ENCODE data around the gene AKAP7.

Gene AKAP7

GRCh38 chr6:131285548-131285947 lies 150.3 kb downstream of the AKAP7 start:
- Histone ChIP-seq H3K4me3 (ENCODE audit: low read depth, low read length) (no peak overlapping the region), H3K27ac (ENCODE audit: extremely low read depth, low read depth, low read length) (no peak overlapping the region), H3K9me3 (ENCODE audit: control insufficient read depth, insufficient read depth, low read depth, low read length) (no peaks in the 10 kb centered on the region), H3K4me1 (ENCODE audit: control insufficient read depth, insufficient read depth, low read length) (no peaks in the 10 kb centered on the region), H3K36me3 (ENCODE audit: control insufficient read depth in 2 of 2, insufficient read depth in 1 of 2, low read length in 2 of 2) (no peaks in the 10 kb centered on the region)
- CTCF ChIA-PET: no interaction called here
- TF ChIP-seq ZNF211 (tag by site-specific recombination; IDR thresholded peaks at IDR 0.05; ENCODE audit: low read depth) (no peak), ZNF19 (tag by site-specific recombination; IDR thresholded peaks at IDR 0.05; ENCODE audit: low read depth) (no peak), ZNF266 (tag by site-specific recombination; IDR thresholded peaks at IDR 0.05; ENCODE audit: low read depth) (no peak), ZNF830 (tag by site-specific recombination; IDR thresholded peaks at IDR 0.05; ENCODE audit: low read depth) (no peak), EGR2 (tag by site-specific recombination; IDR thresholded peaks at IDR 0.05; ENCODE audit: low read depth) (no peak), ZNF350 (tag by site-specific recombination; IDR thresholded peaks at IDR 0.05) (no peak), KLF7 (tag by site-specific recombination; IDR thresholded peaks at IDR 0.05; ENCODE audit: borderline replicate concordance) (no peak), ZNF394 (tag by site-specific recombination; IDR thresholded peaks at IDR 0.05; ENCODE audit: borderline replicate concordance) (no peak), ZNF514 (tag by site-specific recombination; IDR thresholded peaks at IDR 0.05) (no peak), ZNF843 (tag by site-specific recombination; IDR thresholded peaks at IDR 0.05) (no peak), PRDM1 (tag by site-specific recombination; IDR thresholded peaks at IDR 0.05) (no peak), ZSCAN4 (tag by site-specific recombination; IDR thresholded peaks at IDR 0.05) (no peak), ZNF473 (tag by site-specific recombination; IDR thresholded peaks at IDR 0.05) (no peak), ZBTB6 (tag by site-specific recombination; IDR thresholded peaks at IDR 0.05) (no peak), ZNF704 (tag by site-specific recombination; IDR thresholded peaks at IDR 0.05) (no peak)
- POLR2A ChIA-PET: no interaction called here

GRCh38 chr6:131286469-131287040 lies 151.3 kb downstream of the AKAP7 start:
- ChIA-PET CTCF (no interaction called here), POLR2A (no interaction called here)
- Histone ChIP-seq H3K27ac (ENCODE audit: extremely low read depth, low read depth, low read length) (no peak overlapping the region), H3K4me1 (ENCODE audit: control insufficient read depth, insufficient read depth, low read length) (no peaks in the 10 kb centered on the region), H3K9me3 (ENCODE audit: control insufficient read depth, insufficient read depth, low read depth, low read length) (no peaks in the 10 kb centered on the region), H3K36me3 (ENCODE audit: control insufficient read depth in 2 of 2, insufficient read depth in 1 of 2, low read length in 2 of 2) (no peaks in the 10 kb centered on the region), H3K4me3 (ENCODE audit: low read depth, low read length) (no peak overlapping the region)
- no peak for TF ChIP-seq ZNF354C (tag by site-specific recombination; IDR thresholded peaks at IDR 0.05; ENCODE audit: borderline replicate concordance, low read depth)
- TF ChIP-seq IKZF3 (tag by site-specific recombination; IDR thresholded peaks at IDR 0.05): no peak
- TF ChIP-seq ZNF560 (tag by site-specific recombination; IDR thresholded peaks at IDR 0.05; ENCODE audit: borderline replicate concordance): no peak
- TF ChIP-seq ZNF529 (tag by site-specific recombination; IDR thresholded peaks at IDR 0.05; ENCODE audit: insufficient replicate concordance): no peak
- no peak for TF ChIP-seq ZNF138 (tag by site-specific recombination; IDR thresholded peaks at IDR 0.05; ENCODE audit: borderline replicate concordance)
- no peak for TF ChIP-seq ZNF654 (tag by site-specific recombination; IDR thresholded peaks at IDR 0.05; ENCODE audit: low read depth)
- no peak for TF ChIP-seq ZNF629 (tag by site-specific recombination; IDR thresholded peaks at IDR 0.05)
- TF ChIP-seq ZNF133 (tag by site-specific recombination; IDR thresholded peaks at IDR 0.05): no peak
- TF ChIP-seq ZNF148 (tag by site-specific recombination; IDR thresholded peaks at IDR 0.05; ENCODE audit: borderline replicate concordance): no peak
- TF ChIP-seq ZNF785 (tag by site-specific recombination; IDR thresholded peaks at IDR 0.05): no peak
- no peak for TF ChIP-seq EGR2 (tag by site-specific recombination; IDR thresholded peaks at IDR 0.05; ENCODE audit: low read depth)
- TF ChIP-seq ZNF571 (tag by site-specific recombination; IDR thresholded peaks at IDR 0.05): no peak
- TF ChIP-seq MEIS1 (CRISPR knock-in tag; IDR thresholded peaks at IDR 0.05; ENCODE audit: borderline replicate concordance): no peak
- TF ChIP-seq KLF7 (tag by site-specific recombination; IDR thresholded peaks at IDR 0.05; ENCODE audit: borderline replicate concordance): no peak
